Suprapubic skin (tissue), 4 donors: ENCODE measurements around the gene TAS1R2. TPM values are rescaled to one million over a fixed set of nuclear protein-coding genes. Genes with fewer than 3 reads are reported as not detected.

Experiments
- DNase-seq, 2 donors: peaks; one replicate each; pipeline ENCODE4 v3.0.0-alpha.2; 2019; ENCODE audit warnings: low spot score in 2 of 2
- H3K27ac ChIP-seq: fragments of 200-600 bp; sonication (generic); one replicate; pipeline ENCODE4 v1.5.1; 2019
- H3K27me3 ChIP-seq: fragments of 200-600 bp; sonication (generic); one replicate; pipeline ENCODE4 v1.5.1; 2019
- H3K36me3 ChIP-seq: fragments of 200-600 bp; sonication (generic); one replicate; pipeline ENCODE4 v1.5.1; 2019
- H3K4me1 ChIP-seq: fragments of 200-600 bp; sonication (generic); one replicate; pipeline ENCODE4 v1.5.1; 2019
- H3K4me3 ChIP-seq: fragments of 200-600 bp; sonication (generic); one replicate; pipeline ENCODE4 v1.5.1; 2019; ENCODE audit warnings: mild to moderate bottlenecking
- H3K9me3 ChIP-seq: fragments of 200-600 bp; sonication (generic); one replicate; pipeline ENCODE4 v1.5.1; 2019
- EP300 ChIP-seq: sonication (generic); formaldehyde crosslinking; IDR thresholded peaks from one replicate; pipeline ENCODE4 v1.6.1; 2017; ENCODE audit warnings: antibody characterized with exemption
- POLR2A ChIP-seq, 2 donors: fragments of 450-650 bp; IDR thresholded peaks; one replicate each; pipeline ENCODE4 v1.6.1; 2017; ENCODE audit warnings: antibody characterized with exemption in 2 of 2, mild to moderate bottlenecking in 2 of 2, moderate library complexity in 2 of 2
- POLR2AphosphoS5 ChIP-seq, 3 donors: sonication (generic); formaldehyde crosslinking; IDR thresholded peaks; one replicate each; pipeline ENCODE4 v1.6.1; 2017; ENCODE audit warnings: antibody characterized with exemption in 3 of 3
- WGBS: methylation state at CpG from one replicate; pipeline ENCODE4 v1.1.5; 2018; 5-methylcytosine and 5-hydroxymethylcytosine counted together
- total RNA-seq, 4 donors: library from RNA; depleted of rRNA; stranded (reverse); fragments of >200 nt; gene quantifications; one replicate each; pipeline ENCODE4 v1.1.0, GENCODE V29; 2016
- TF ChIP-seq, protein P1 (sequence below), 2 donors: fragments of 200-600 bp in 1 of 2; fragments of 450-650 bp in 1 of 2; sonication (generic) in 1 of 2; IDR thresholded peaks; one replicate each; pipeline ENCODE4 v1.5.1; 2016 to 2019; ENCODE audit warnings: antibody characterized with exemption in 2 of 2, mild to moderate bottlenecking in 1 of 2, moderate library complexity in 1 of 2

TAS1R2 gene
- total RNA-seq, 4 donors from 2014 or later: 0.38 to 1.3 (median 1.2) TPM; not detected in 1

GRCh38 chr1:18861082-18861481 lies 1.6 kb upstream of the TAS1R2 start:
- Histone ChIP-seq H3K27me3 (peaks cover 10% of the 10 kb centered on the region), H3K27ac (no peak overlapping the region), H3K9me3 (no peaks in the 10 kb centered on the region), H3K4me1 (no peaks in the 10 kb centered on the region), H3K36me3 (no peaks in the 10 kb centered on the region), H3K4me3 (no peak overlapping the region)
- no peak for DNase-seq
- no peak for TF ChIP-seq POLR2AphosphoS5 (IDR thresholded peaks at IDR 0.05)
- TF ChIP-seq POLR2A (IDR thresholded peaks at IDR 0.05): no peak
- TF ChIP-seq, protein P1, sequence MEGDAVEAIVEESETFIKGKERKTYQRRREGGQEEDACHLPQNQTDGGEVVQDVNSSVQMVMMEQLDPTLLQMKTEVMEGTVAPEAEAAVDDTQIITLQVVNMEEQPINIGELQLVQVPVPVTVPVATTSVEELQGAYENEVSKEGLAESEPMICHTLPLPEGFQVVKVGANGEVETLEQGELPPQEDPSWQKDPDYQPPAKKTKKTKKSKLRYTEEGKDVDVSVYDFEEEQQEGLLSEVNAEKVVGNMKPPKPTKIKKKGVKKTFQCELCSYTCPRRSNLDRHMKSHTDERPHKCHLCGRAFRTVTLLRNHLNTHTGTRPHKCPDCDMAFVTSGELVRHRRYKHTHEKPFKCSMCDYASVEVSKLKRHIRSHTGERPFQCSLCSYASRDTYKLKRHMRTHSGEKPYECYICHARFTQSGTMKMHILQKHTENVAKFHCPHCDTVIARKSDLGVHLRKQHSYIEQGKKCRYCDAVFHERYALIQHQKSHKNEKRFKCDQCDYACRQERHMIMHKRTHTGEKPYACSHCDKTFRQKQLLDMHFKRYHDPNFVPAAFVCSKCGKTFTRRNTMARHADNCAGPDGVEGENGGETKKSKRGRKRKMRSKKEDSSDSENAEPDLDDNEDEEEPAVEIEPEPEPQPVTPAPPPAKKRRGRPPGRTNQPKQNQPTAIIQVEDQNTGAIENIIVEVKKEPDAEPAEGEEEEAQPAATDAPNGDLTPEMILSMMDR (IDR thresholded peaks at IDR 0.05): no peak
- TF ChIP-seq EP300: no peak
- WGBS: 80% methylated on average over 7 of the region's 9 CpGs

DNA sequence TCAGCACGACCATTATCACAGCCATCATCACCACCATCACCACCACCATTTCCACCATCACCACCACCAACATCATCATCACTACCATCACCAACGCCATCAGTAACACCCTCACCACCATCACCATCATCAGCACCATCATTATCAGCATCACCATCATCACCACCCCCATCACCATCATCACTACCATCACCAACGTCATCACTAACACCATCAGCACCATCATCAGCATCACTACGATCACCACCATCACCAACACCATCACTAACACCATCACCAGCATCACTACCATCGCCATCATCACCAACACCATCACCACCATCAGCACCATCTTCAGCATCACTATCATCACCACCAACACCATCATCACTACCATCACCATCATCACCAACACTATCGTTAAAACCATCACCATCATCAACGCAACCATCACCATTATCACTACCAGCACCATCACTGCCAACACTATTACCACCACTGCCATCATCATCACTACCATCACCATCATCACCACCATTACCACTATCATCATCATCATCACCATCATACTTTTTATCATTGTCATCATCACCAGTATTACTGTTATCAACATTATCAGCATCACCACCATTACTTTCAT lies 1.3 kb downstream of the TAS1R2 start:
- H3K9me3 ChIP-seq: no peaks in the 10 kb centered on the region
- no peaks in the 10 kb centered on the region for H3K36me3 ChIP-seq
- H3K4me3 ChIP-seq: no peak overlapping the region
- H3K27me3 ChIP-seq: peaks cover 11% of the 10 kb centered on the region
- TF ChIP-seq, protein P1 (IDR thresholded peaks at IDR 0.05): no peak
- no peak for TF ChIP-seq EP300
- TF ChIP-seq POLR2A (IDR thresholded peaks at IDR 0.05): no peak
- TF ChIP-seq POLR2AphosphoS5 (IDR thresholded peaks at IDR 0.05): no peak
- 88% methylated on average over 7 of the region's 7 CpGs for WGBS
- no peak overlapping the region for H3K27ac ChIP-seq
- no peaks in the 10 kb centered on the region for H3K4me1 ChIP-seq
- DNase-seq: no peak

GRCh38 chr1:18856435-18856834 lies 3.0 kb downstream of the TAS1R2 start:
- Histone ChIP-seq H3K4me1 (no peaks in the 10 kb centered on the region), H3K4me3 (no peak overlapping the region), H3K27ac (no peak overlapping the region), H3K9me3 (no peaks in the 10 kb centered on the region), H3K27me3 (peaks cover 27% of the 10 kb centered on the region), H3K36me3 (no peaks in the 10 kb centered on the region)
- TF ChIP-seq EP300 (no peak), POLR2AphosphoS5 (IDR thresholded peaks at IDR 0.05) (no peak), POLR2A (IDR thresholded peaks at IDR 0.05) (no peak)
- TF ChIP-seq, protein P1 (IDR thresholded peaks at IDR 0.05): no peak
- 100% methylated on average over 1 of the region's 1 CpG for WGBS
- no peak for DNase-seq

- DNase-seq: no peak
- H3K4me1 ChIP-seq: no peaks in the 10 kb centered on the region
- H3K36me3 ChIP-seq: no peaks in the 10 kb centered on the region
- 74% methylated on average over 6 of the region's 6 CpGs for WGBS
- no peak overlapping the region for H3K27ac ChIP-seq
- H3K9me3 ChIP-seq: no peaks in the 10 kb centered on the region
- peaks cover 27% of the 10 kb centered on the region for H3K27me3 ChIP-seq
- H3K4me3 ChIP-seq: no peak overlapping the region
- TF ChIP-seq EP300: no peak
- TF ChIP-seq POLR2A (IDR thresholded peaks at IDR 0.05): no peak
- TF ChIP-seq POLR2AphosphoS5 (IDR thresholded peaks at IDR 0.05): no peak
- TF ChIP-seq, protein P1 (IDR thresholded peaks at IDR 0.05): no peak
Observed at GRCh38 chr1:18855573-18855972, 3.9 kb downstream of the TAS1R2 start.

GRCh38 chr1:18854331-18855025 lies 5.0 kb downstream of the TAS1R2 start:
- Histone ChIP-seq H3K36me3 (no peaks in the 10 kb centered on the region), H3K9me3 (no peaks in the 10 kb centered on the region), H3K4me1 (no peaks in the 10 kb centered on the region), H3K4me3 (no peak overlapping the region), H3K27ac (no peak overlapping the region), H3K27me3 (peaks cover 27% of the 10 kb centered on the region)
- TF ChIP-seq POLR2AphosphoS5 (IDR thresholded peaks at IDR 0.05): no peak
- TF ChIP-seq, protein P1 (IDR thresholded peaks at IDR 0.05): no peak
- no peak for TF ChIP-seq EP300
- TF ChIP-seq POLR2A (IDR thresholded peaks at IDR 0.05): no peak
- DNase-seq: no peak
- WGBS: 92% methylated on average over 31 of the region's 49 CpGs
